Fibroblast of the aortic adventitia (primary cell): ENCODE measurements around the gene KCNQ1. TPM values are rescaled to one million over a fixed set of nuclear protein-coding genes. Genes with fewer than 3 reads are reported as not detected.

Experiments used
- DNase-seq: peaks from one replicate; pipeline ENCODE4 v3.0.0-alpha.2; 2010; ENCODE audit warnings: low read depth
- H3K4me3 ChIP-seq: 2 replicates; pipeline ENCODE4 v1.5.1; 2011; ENCODE audit warnings: low read depth, mild to moderate bottlenecking, control low read depth, low read length, moderate library complexity
- CTCF ChIP-seq: IDR thresholded peaks from 2 replicates; pipeline ENCODE4 v1.5.1; 2011; ENCODE audit warnings: mild to moderate bottlenecking, low read length, control low read depth, inconsistent platforms; ENCODE audit not compliant: insufficient read depth
- total RNA-seq: library from RNA; depleted of rRNA; stranded (reverse); fragments of >200 nt; gene quantifications from 2 replicates; pipeline ENCODE4 v1.2.3, GENCODE V29; 2012; ENCODE audit warnings: low replicate concordance

Gene KCNQ1
- total RNA-seq, 1 donor, result not detected

- TF ChIP-seq CTCF, result no peak
- H3K4me3 ChIP-seq, result no peak overlapping the region
- no peak for DNase-seq
These were observed 143.4 kb downstream of the KCNQ1 start for GRCh38 chr11:2587976-2588748.

GRCh38 chr11:2588809-2589537, 144.2 kb downstream of the KCNQ1 start:
- no peak overlapping the region for H3K4me3 ChIP-seq
- no peak for TF ChIP-seq CTCF
- DNase-seq, result no peak

- no peak for DNase-seq
- no peak overlapping the region for H3K4me3 ChIP-seq
- no peak for TF ChIP-seq CTCF
These were observed 144.7 kb downstream of the KCNQ1 start for GRCh38 chr11:2589538-2589934.

DNA sequence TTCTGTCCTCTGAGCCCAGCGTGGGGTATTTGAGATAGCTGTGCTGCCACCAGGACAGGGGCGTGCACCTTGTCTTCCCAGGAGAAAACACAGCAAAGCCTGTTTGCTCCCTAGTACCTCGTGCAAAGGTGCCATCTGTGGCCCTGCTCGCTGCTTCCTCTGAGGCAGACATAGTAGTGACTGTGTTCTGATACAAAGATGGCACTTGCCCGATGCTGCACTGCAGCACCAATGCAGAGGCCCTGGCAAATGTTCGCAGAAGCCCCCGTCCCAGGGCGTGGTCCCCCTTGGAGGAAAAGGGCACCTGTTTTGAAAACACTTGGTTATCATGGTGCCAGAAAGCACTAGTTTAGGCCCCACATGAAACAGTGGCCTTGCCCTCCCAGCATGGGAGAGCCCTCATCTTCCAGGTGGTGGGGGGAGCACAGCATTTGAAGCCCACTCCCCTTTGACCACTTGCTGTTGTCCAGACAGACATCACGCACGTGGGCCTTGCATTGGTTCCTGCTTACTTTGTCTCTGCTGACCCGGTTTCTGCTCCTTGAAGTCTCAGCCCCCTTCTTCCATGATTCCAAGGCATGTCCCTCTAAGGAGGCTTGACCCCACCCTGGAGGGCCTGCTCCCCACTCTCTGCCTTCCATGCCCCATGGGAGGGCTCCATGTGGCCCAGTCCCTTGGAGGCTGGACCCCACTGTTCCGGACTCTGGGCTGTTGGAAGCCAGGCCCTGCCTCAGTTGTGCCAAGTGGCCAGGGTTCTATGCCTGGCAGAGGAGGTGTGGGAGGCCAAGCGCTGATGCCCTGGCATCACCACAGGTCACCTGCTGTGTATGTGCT, 145.5 kb downstream of the KCNQ1 start:
- no peak for TF ChIP-seq CTCF
- no peak for DNase-seq
- H3K4me3 ChIP-seq, result no peak overlapping the region

- H3K4me3 ChIP-seq, result no peak overlapping the region
- no peak for TF ChIP-seq CTCF
- DNase-seq, result no peak
These were observed 146.4 kb downstream of the KCNQ1 start for GRCh38 chr11:2590965-2591754.

DNA sequence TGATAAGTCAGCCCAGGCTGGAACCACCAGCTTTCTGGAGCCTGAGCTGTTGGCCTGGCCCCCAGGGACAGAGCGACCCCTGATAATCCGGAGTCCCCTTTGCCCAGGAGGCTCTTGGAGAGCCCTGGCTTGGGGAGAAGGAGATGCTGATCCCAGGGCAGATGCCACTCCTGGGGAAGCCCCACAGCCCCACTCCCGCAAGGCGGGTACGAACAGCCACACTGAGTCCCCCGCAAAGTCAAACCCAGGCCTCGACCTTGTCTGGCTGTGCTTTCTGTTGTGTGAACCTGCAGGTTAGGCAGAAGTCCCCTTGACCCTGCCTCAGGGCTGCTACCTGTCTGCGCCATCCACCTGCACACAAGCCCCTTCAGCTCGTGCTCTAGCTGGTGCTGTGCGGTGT, 147.0 kb downstream of the KCNQ1 start:
- no peak for TF ChIP-seq CTCF
- H3K4me3 ChIP-seq, result no peak overlapping the region
- DNase-seq, result no peak
